ENCODE measurements around the gene OLFML1. TPM values are rescaled to one million over a fixed set of nuclear protein-coding genes. Genes with fewer than 3 reads are reported as not detected.

Gene OLFML1
- total RNA-seq, 1 experiment from 2014 or later, result not detected

- Histone ChIP-seq H3K27me3 (no peaks in the 10 kb centered on the region), H3K4me3 (no peak overlapping the region), H3K4me1 (no peaks in the 10 kb centered on the region), H3K36me3 (no peaks in the 10 kb centered on the region), H3K27ac (no peak overlapping the region), H3K9me3 (replicated peaks) (no peaks in the 10 kb centered on the region)
- DNase-seq, result no peak
Observed at GRCh38 chr11:7524462-7525235, 39.3 kb downstream of the OLFML1 start.

GRCh38 chr11:7525424-7525823 lies 40.1 kb downstream of the OLFML1 start:
- Histone ChIP-seq H3K9me3 (replicated peaks) (no peaks in the 10 kb centered on the region), H3K27me3 (no peaks in the 10 kb centered on the region), H3K27ac (no peak overlapping the region), H3K36me3 (no peaks in the 10 kb centered on the region), H3K4me1 (no peaks in the 10 kb centered on the region), H3K4me3 (no peak overlapping the region)
- DNase-seq, result no peak

GRCh38 chr11:7527029-7527428 lies 41.7 kb downstream of the OLFML1 start:
- H3K27ac ChIP-seq, result no peak overlapping the region
- H3K4me3 ChIP-seq, result no peak overlapping the region
- no peaks in the 10 kb centered on the region for H3K4me1 ChIP-seq
- H3K27me3 ChIP-seq, result no peaks in the 10 kb centered on the region
- H3K36me3 ChIP-seq, result no peaks in the 10 kb centered on the region
- no peak for DNase-seq
- H3K9me3 ChIP-seq (replicated peaks), result no peaks in the 10 kb centered on the region

GRCh38 chr11:7528514-7529049 lies 43.3 kb downstream of the OLFML1 start:
- DNase-seq, result no peak
- Histone ChIP-seq H3K9me3 (replicated peaks) (no peaks in the 10 kb centered on the region), H3K27ac (no peak overlapping the region), H3K4me3 (no peak overlapping the region), H3K36me3 (no peaks in the 10 kb centered on the region), H3K4me1 (no peaks in the 10 kb centered on the region), H3K27me3 (no peaks in the 10 kb centered on the region)

GRCh38 chr11:7530013-7530640 lies 44.8 kb downstream of the OLFML1 start:
- Histone ChIP-seq H3K36me3 (no peaks in the 10 kb centered on the region), H3K4me1 (no peaks in the 10 kb centered on the region), H3K9me3 (replicated peaks) (no peaks in the 10 kb centered on the region), H3K27ac (no peak overlapping the region), H3K4me3 (no peak overlapping the region), H3K27me3 (no peaks in the 10 kb centered on the region)
- DNase-seq, result no peak

- Histone ChIP-seq H3K4me1 (no peaks in the 10 kb centered on the region), H3K9me3 (replicated peaks) (no peaks in the 10 kb centered on the region), H3K4me3 (no peak overlapping the region), H3K27me3 (no peaks in the 10 kb centered on the region), H3K36me3 (no peaks in the 10 kb centered on the region), H3K27ac (no peak overlapping the region)
- no peak for DNase-seq
Observed at GRCh38 chr11:7531011-7531410, 45.7 kb downstream of the OLFML1 start.

- Histone ChIP-seq H3K27me3 (no peaks in the 10 kb centered on the region), H3K36me3 (no peaks in the 10 kb centered on the region), H3K4me1 (no peaks in the 10 kb centered on the region), H3K4me3 (no peak overlapping the region), H3K27ac (no peak overlapping the region), H3K9me3 (replicated peaks) (no peaks in the 10 kb centered on the region)
- DNase-seq, result no peak
Observed at GRCh38 chr11:7532405-7533145, 47.3 kb downstream of the OLFML1 start.

- no peaks in the 10 kb centered on the region for H3K27me3 ChIP-seq
- H3K4me1 ChIP-seq, result no peaks in the 10 kb centered on the region
- no peak overlapping the region for H3K4me3 ChIP-seq
- H3K9me3 ChIP-seq (replicated peaks), result no peaks in the 10 kb centered on the region
- no peaks in the 10 kb centered on the region for H3K36me3 ChIP-seq
- DNase-seq, result no peak
- H3K27ac ChIP-seq, result no peak overlapping the region
Observed at GRCh38 chr11:7533199-7534041, 48.1 kb downstream of the OLFML1 start.

GRCh38 chr11:7534042-7534378 lies 48.7 kb downstream of the OLFML1 start:
- no peak for DNase-seq
- H3K36me3 ChIP-seq, result no peaks in the 10 kb centered on the region
- no peaks in the 10 kb centered on the region for H3K9me3 ChIP-seq (replicated peaks)
- no peaks in the 10 kb centered on the region for H3K4me1 ChIP-seq
- no peaks in the 10 kb centered on the region for H3K27me3 ChIP-seq
- H3K4me3 ChIP-seq, result no peak overlapping the region
- no peak overlapping the region for H3K27ac ChIP-seq

GRCh38 chr11:7536100-7536499 lies 50.8 kb downstream of the OLFML1 start:
- no peak for DNase-seq
- Histone ChIP-seq H3K4me1 (no peaks in the 10 kb centered on the region), H3K9me3 (replicated peaks) (no peaks in the 10 kb centered on the region), H3K27me3 (no peaks in the 10 kb centered on the region), H3K4me3 (no peak overlapping the region), H3K36me3 (no peaks in the 10 kb centered on the region), H3K27ac (no peak overlapping the region)

GRCh38 chr11:7537265-7537664 lies 52.0 kb downstream of the OLFML1 start:
- DNase-seq, result no peak
- H3K27me3 ChIP-seq, result no peaks in the 10 kb centered on the region
- no peak overlapping the region for H3K27ac ChIP-seq
- H3K36me3 ChIP-seq, result no peaks in the 10 kb centered on the region
- H3K4me1 ChIP-seq, result peaks cover 8% of the 10 kb centered on the region
- H3K9me3 ChIP-seq (replicated peaks), result no peaks in the 10 kb centered on the region
- no peak overlapping the region for H3K4me3 ChIP-seq

GRCh38 chr11:7538031-7538430 lies 52.7 kb downstream of the OLFML1 start:
- Histone ChIP-seq H3K27ac (no peak overlapping the region), H3K9me3 (replicated peaks) (no peaks in the 10 kb centered on the region), H3K4me1 (peaks cover 10% of the 10 kb centered on the region), H3K27me3 (no peaks in the 10 kb centered on the region), H3K4me3 (no peak overlapping the region), H3K36me3 (no peaks in the 10 kb centered on the region)
- DNase-seq, result no peak

- Histone ChIP-seq H3K36me3 (no peaks in the 10 kb centered on the region), H3K27me3 (no peaks in the 10 kb centered on the region), H3K27ac (no peak overlapping the region), H3K4me3 (no peak overlapping the region), H3K4me1 (peaks cover 10% of the 10 kb centered on the region), H3K9me3 (replicated peaks) (no peaks in the 10 kb centered on the region)
- DNase-seq, result no peak
Observed at GRCh38 chr11:7538466-7539454, 53.5 kb downstream of the OLFML1 start.
